ENCODE measurements around the gene SHCBP1L. TPM values are rescaled to one million over a fixed set of nuclear protein-coding genes. Genes with fewer than 3 reads are reported as not detected.

Gene SHCBP1L
- total RNA-seq, 1 donor = not detected

- DNase-seq (ENCODE audit: low read depth) = no peak
These were observed 24.5 kb upstream of the SHCBP1L start for GRCh38 chr1:182977480-182977879.

GRCh38 chr1:182974506-182975191 is 21.7 kb upstream of the SHCBP1L start:
- no peak for DNase-seq (ENCODE audit: low read depth)
- H3K4me3 ChIP-seq (ENCODE audit: low read depth, low read length) = no peak overlapping the region
- no peak for TF ChIP-seq CTCF (IDR thresholded peaks at IDR 0.05; ENCODE audit: insufficient read depth, low read length)

More at GRCh38 chr1:182977480-182977879, 24.5 kb upstream of the SHCBP1L start:
- H3K4me3 ChIP-seq (ENCODE audit: low read depth, low read length) = no peak overlapping the region
- no peak for TF ChIP-seq CTCF (IDR thresholded peaks at IDR 0.05; ENCODE audit: insufficient read depth, low read length)

- no peak for TF ChIP-seq CTCF (IDR thresholded peaks at IDR 0.05; ENCODE audit: insufficient read depth, low read length)
- H3K4me3 ChIP-seq (ENCODE audit: low read depth, low read length) = no peak overlapping the region
- DNase-seq (ENCODE audit: low read depth) = no peak
These were observed 19.9 kb upstream of the SHCBP1L start for GRCh38 chr1:182972829-182973228.

- DNase-seq (ENCODE audit: low read depth) = no peak
- H3K4me3 ChIP-seq (ENCODE audit: low read depth, low read length) = no peak overlapping the region
- no peak for TF ChIP-seq CTCF (IDR thresholded peaks at IDR 0.05; ENCODE audit: insufficient read depth, low read length)
These were observed 19.3 kb upstream of the SHCBP1L start for GRCh38 chr1:182972231-182972630.

- no peak for TF ChIP-seq CTCF (IDR thresholded peaks at IDR 0.05; ENCODE audit: insufficient read depth, low read length)
- H3K4me3 ChIP-seq (ENCODE audit: low read depth, low read length) = no peak overlapping the region
- no peak for DNase-seq (ENCODE audit: low read depth)
These were observed 18.3 kb upstream of the SHCBP1L start for GRCh38 chr1:182971219-182971618.

- H3K4me3 ChIP-seq (ENCODE audit: low read depth, low read length) = no peak overlapping the region
- DNase-seq (ENCODE audit: low read depth) = no peak
- no peak for TF ChIP-seq CTCF (IDR thresholded peaks at IDR 0.05; ENCODE audit: insufficient read depth, low read length)
These were observed 16.1 kb upstream of the SHCBP1L start for GRCh38 chr1:182968836-182969734.

Data from fibroblast of the aortic adventitia (primary cell).